C4-2B (cell line): Measurements from ENCODE around the gene SLC38A5.

Source experiments
- H3K27ac ChIP-seq: fragments of 450-650 bp; 2 replicates; pipeline ENCODE4 v1.5.1; 2017
- CTCF ChIP-seq: fragments of 450-650 bp; conservative IDR thresholded peaks from 2 replicates; pipeline ENCODE4 v1.5.1; 2017; ENCODE audit warnings: mild to moderate bottlenecking
- ZFX ChIP-seq: fragments of 450-650 bp; IDR thresholded peaks from 2 replicates; pipeline ENCODE4 v1.6.1; 2017

SLC38A5 gene

DNA sequence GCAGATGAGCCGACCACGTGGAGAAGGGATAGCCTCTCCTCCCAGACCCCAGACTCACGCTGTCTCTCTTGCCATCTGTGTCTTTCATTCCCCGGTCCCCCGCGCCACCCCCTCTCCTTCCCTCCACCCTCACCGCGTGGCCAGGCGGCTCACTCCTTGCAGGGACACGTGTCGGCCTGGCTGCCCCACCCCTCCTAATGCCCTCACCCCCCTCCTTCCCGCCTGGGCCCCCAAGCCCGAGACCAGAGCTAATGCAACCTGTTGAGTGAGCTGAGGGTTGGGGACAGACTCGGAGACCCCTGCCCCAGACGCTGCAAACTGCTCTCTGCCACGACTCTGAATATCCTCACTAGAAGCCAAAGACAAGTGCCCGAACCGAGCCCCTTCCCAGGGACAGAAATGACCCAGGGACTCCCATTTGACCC is 1.8 kb downstream of the SLC38A5 start:
- TF ChIP-seq ZFX = no peak
- no peak for TF ChIP-seq CTCF
- no peak overlapping the region for H3K27ac ChIP-seq

GRCh38 chrX:48467281-48467761 is 2.7 kb downstream of the SLC38A5 start:
- H3K27ac ChIP-seq = no peak overlapping the region
- TF ChIP-seq CTCF (no peak), ZFX (no peak)

GRCh38 chrX:48466696-48467095 is 3.4 kb downstream of the SLC38A5 start:
- no peak overlapping the region for H3K27ac ChIP-seq
- TF ChIP-seq ZFX = no peak
- no peak; the same call in 1 of the 2 replicates for TF ChIP-seq CTCF

DNA sequence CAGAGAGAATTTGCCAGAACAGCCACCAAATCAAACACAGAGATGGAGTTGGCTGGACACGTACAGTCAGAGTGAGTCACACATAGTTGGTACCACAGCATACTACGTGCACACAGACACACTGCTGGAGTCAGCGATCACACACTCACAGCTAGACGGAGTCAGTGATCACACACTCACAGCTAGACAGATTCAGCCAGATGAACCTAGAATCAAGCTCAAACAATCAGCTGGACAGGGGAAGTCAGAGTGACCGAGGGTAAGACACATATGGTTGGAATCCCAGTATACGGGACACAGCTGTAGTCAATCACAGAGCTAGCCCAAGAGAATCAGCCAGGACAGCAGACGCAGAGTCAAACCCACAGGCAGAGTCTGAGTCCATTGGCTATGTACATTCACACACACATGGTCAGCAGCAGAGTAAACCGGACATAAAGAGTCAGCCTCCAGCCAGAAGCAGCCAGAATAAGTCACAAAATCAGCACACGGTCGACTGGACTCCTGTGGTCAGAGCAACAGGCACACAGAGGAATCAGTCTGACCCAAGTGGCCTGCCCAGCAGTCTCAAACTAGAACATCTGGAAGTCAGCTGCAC is 4.6 kb downstream of the SLC38A5 start:
- no peak overlapping the region for H3K27ac ChIP-seq
- TF ChIP-seq ZFX = no peak
- no peak for TF ChIP-seq CTCF

- TF ChIP-seq ZFX (no peak), CTCF (no peak)
Observed at GRCh38 chrX:48461830-48462229, 8.2 kb downstream of the SLC38A5 start.

DNA sequence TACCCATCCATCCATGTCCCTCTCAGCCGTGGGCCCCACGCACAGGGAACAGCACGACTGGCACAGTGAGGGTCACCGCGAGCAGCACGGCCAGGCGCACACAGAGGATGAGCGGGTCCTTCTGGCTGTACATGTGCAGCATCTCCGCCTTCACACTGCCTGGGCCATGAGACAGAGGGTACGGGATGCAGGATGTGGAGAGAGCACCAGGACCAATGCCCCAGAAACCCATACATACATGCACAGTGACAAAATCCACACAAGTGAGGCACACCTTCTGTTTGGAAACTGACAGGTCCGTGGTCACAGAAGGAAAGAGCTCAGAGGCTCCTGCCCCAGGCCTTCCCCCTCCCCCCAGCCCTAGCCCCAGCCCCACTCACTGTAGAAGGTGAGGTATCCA is 9.5 kb downstream of the SLC38A5 start:
- H3K27ac ChIP-seq = no peak overlapping the region
- TF ChIP-seq ZFX = no peak
- no peak for TF ChIP-seq CTCF

More at GRCh38 chrX:48461830-48462229, 8.2 kb downstream of the SLC38A5 start:
- no peak overlapping the region for H3K27ac ChIP-seq

DNA sequence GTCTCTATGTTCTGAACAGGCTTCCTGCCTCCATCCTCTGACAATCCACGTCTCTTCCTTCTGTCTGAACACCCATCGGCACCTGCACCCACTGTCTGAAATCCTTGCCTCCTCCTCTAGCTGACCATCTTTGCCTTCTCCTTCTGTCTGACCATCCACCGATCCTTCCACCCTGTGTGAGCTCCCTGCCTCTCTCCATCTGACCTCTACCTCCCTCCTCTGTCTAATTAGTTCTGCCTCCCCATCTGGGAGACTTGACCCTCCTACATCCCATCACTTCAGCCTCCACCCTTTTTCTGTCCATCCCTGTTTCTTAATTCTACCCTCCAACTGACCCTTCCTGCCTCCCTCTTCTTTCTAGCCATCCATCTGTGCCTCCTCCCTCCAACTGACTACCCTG is 10.0 kb downstream of the SLC38A5 start:
- no peak for TF ChIP-seq ZFX
- TF ChIP-seq CTCF = no peak
- H3K27ac ChIP-seq = no peak overlapping the region
